ENCODE measurements around the gene LRRFIP1. TPM values are rescaled to one million over a fixed set of nuclear protein-coding genes. Genes with fewer than 3 reads are reported as not detected.

The LRRFIP1 gene
- total and polyA plus RNA-seq, 7 donors = 42.3 to 108 (median 91.9) TPM

DNA sequence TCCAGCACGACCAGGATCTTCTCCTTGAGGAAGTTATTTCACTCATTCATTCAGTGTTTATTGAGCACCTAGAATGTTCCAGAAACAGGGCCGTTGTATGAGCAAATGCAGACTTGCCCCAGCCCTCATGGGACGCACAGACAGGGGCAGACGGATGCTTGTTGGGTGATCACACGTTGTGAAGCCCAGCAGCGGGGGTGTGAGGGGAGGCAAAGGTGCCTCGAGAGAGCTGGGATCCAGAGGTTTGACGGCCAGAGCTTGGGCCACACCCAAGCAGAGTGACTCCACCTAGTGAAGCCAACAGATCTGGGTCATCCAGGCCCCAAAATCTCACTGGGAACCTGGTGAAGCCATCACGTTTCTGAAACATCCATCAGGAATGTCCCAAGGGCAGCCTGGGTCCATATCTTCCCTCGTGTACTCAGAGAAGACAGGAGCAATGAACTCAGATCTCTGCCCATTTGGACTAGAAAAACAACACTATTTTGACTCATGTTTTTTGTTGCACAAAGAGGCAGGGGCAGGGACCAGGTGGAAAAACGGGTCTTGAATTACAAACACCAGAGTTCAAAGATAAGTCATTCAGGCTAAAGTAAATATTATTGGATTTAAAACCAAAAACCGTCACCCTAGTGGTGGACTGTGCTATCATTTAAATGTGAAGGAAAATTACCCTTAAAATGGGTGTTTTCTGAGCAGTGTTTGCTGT, 116.3 kb downstream of the LRRFIP1 start:
- TF ChIP-seq, protein P1, sequence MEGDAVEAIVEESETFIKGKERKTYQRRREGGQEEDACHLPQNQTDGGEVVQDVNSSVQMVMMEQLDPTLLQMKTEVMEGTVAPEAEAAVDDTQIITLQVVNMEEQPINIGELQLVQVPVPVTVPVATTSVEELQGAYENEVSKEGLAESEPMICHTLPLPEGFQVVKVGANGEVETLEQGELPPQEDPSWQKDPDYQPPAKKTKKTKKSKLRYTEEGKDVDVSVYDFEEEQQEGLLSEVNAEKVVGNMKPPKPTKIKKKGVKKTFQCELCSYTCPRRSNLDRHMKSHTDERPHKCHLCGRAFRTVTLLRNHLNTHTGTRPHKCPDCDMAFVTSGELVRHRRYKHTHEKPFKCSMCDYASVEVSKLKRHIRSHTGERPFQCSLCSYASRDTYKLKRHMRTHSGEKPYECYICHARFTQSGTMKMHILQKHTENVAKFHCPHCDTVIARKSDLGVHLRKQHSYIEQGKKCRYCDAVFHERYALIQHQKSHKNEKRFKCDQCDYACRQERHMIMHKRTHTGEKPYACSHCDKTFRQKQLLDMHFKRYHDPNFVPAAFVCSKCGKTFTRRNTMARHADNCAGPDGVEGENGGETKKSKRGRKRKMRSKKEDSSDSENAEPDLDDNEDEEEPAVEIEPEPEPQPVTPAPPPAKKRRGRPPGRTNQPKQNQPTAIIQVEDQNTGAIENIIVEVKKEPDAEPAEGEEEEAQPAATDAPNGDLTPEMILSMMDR (IDR thresholded peaks at IDR 0.05) = no peak
- Histone ChIP-seq H3K4me3 (no peak overlapping the region), H3K9me3 (no peaks in the 10 kb centered on the region), H3K27me3 (ENCODE audit: insufficient read depth in 3 of 3, low read length in 2 of 3) (no peaks in the 10 kb centered on the region), H3K27ac (peak overlapping the region; percentile 59), H3K4me1 (peaks cover 57% of the 10 kb centered on the region), H3K36me3 (ENCODE audit: insufficient read depth in 1 of 2, low read depth in 1 of 2) (peaks cover 0 to 29% of the 10 kb centered on the region in 2 donors)
- peak in 3 of 4 donors; percentile 8 to 29 (median 27) for ATAC-seq
- intact Hi-C loops (cut with DNase I) = loop anchor here (1.0 to 10.0 kb wide), 5 partner anchors 70 to 229 kb away; no protein-coding TSS in a partner anchor
- WGBS, 3 donors = 47 to 54% (median 53%) methylated on average over 12 of the region's 12 CpGs
- DNase-seq = peak in 1 of 2 donors; percentile 34

DNA sequence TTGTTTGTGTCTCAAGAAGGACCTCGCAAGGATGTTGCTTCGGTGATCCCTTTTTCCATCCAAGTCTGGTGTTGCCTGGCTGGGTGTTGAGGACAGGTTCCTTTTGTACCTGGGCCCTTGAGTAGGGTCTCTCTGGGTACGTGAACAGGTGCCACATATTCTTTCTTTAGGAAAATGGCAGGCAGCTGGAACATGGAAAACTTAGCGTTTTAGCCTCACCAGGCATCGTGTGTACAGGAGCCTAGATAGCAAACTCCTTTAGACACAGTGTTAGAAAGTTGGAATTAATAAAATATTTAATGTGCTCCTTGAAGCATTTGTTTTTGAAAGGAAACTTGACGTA, 116.9 kb downstream of the LRRFIP1 start:
- Histone ChIP-seq H3K27ac (peak overlapping the region; percentile 59), H3K4me3 (no peak overlapping the region), H3K36me3 (ENCODE audit: insufficient read depth in 1 of 2, low read depth in 1 of 2) (peaks cover 4 to 34% of the 10 kb centered on the region in 2 donors), H3K9me3 (no peaks in the 10 kb centered on the region), H3K27me3 (ENCODE audit: insufficient read depth in 3 of 3, low read length in 2 of 3) (no peaks in the 10 kb centered on the region), H3K4me1 (peaks cover 53% of the 10 kb centered on the region)
- 83 to 95% (median 89%) methylated on average over 6 of the region's 6 CpGs for WGBS, 3 donors
- TF ChIP-seq, protein P1 (IDR thresholded peaks at IDR 0.05) = no peak
- DNase-seq (no peak), ATAC-seq (no peak)
- intact Hi-C loops (cut with DNase I) = loop anchor here (1.0 to 10.0 kb wide), 5 partner anchors 71 to 229 kb away; no protein-coding TSS in a partner anchor

DNA sequence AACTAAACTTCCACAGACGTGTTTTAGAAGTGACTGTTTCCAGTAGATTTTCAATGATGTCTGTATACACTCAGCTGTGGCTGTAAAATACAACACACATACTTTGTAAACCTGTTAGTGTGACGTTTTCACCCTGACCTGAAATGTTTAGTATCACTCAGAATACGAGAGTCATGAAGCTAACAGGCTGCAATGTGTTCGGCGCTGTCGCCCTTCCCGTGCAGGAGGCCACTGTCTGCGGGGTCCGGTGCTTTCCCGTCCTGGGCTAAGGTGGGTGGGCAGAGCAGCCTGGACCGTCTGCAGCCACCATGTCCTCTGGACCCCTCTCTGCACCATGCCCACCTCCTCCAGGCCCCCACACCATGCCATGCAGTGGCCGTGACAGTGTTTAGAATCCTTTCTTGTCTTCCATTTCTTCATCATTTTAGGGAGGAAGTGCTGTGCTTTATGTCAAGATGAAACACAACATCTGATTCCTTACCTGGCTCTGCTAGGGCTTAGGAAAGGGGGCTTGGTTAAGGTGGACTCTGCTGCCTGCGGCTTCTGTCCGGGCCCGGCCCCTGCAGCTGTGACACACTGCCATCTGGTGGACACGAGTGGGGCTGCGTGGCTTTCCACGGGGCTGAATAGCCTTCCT, 117.3 kb downstream of the LRRFIP1 start:
- Histone ChIP-seq H3K36me3 (ENCODE audit: insufficient read depth in 1 of 2, low read depth in 1 of 2) (peaks cover 6 to 39% of the 10 kb centered on the region in 2 donors), H3K27ac (peak overlapping the region; percentile 59), H3K4me3 (no peak overlapping the region), H3K9me3 (no peaks in the 10 kb centered on the region), H3K27me3 (ENCODE audit: insufficient read depth in 3 of 3, low read length in 2 of 3) (no peaks in the 10 kb centered on the region), H3K4me1 (peaks cover 48% of the 10 kb centered on the region)
- intact Hi-C loops (cut with DNase I) = loop anchor here (1.0 to 10.0 kb wide), 8 partner anchors 71 to 232 kb away; partner anchors contain the start of gene RAB17 (in 1 of the 2)
- ATAC-seq = peak; percentile 81 to 89 (median 86)
- 43 to 52% (median 45%) methylated on average over 18 of the region's 18 CpGs for WGBS, 3 donors
- DNase-seq = peak; percentile 75 to 86
- TF ChIP-seq, protein P1 (IDR thresholded peaks at IDR 0.05) = peak; percentile 99

DNA sequence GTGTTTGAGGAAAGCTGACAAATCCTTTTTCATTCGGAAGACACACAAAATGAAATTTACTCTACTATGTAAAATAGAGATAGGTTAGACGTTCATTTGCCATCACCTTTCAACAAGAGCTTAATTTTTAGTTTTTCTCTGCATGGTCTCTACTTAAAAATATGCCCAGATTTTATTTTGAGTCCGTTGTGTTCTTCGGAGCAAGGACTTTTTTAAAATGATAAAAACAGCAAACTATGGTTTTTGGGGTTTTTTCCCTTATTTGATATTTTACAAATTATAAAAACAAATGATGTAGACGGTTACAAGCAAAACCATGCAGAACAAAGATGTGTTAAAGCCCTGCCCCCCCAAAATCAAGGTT, 117.8 kb downstream of the LRRFIP1 start:
- TF ChIP-seq, protein P1 (IDR thresholded peaks at IDR 0.05) = no peak
- DNase-seq = no peak
- WGBS, 3 donors = 56 to 61% (median 58%) methylated on average over 5 of the region's 5 CpGs
- Histone ChIP-seq H3K9me3 (no peaks in the 10 kb centered on the region), H3K27ac (no peak overlapping the region), H3K4me3 (no peak overlapping the region), H3K36me3 (ENCODE audit: insufficient read depth in 1 of 2, low read depth in 1 of 2) (peaks cover 6 to 44% of the 10 kb centered on the region in 2 donors), H3K4me1 (peaks cover 43% of the 10 kb centered on the region), H3K27me3 (ENCODE audit: insufficient read depth in 3 of 3, low read length in 2 of 3) (no peaks in the 10 kb centered on the region)
- intact Hi-C loops (cut with DNase I) = loop anchor here (2.0 to 10.0 kb wide), 6 partner anchors 72 to 233 kb away; partner anchors contain the start of gene RAB17 (in 1 of the 2)
- no peak for ATAC-seq

All from psoas muscle (tissue), 8 donors.